CD4-positive, alpha-beta T cell treated with Interleukin-15 for 4 hours (primary cell): ENCODE measurements around the gene CYLD.

Experiments
- DNase-seq: peaks from one replicate; pipeline ENCODE4 v3.0.0-alpha.2; 2020; ENCODE audit warnings: low spot score

CYLD gene

GRCh38 chr16:50847166-50847565 lies 105.3 kb downstream of the CYLD start:
- DNase-seq, result no peak

GRCh38 chr16:50848755-50849514 lies 107.0 kb downstream of the CYLD start:
- DNase-seq, result no peak
